ENCODE measurements around the gene PNMA8C.

DNA sequence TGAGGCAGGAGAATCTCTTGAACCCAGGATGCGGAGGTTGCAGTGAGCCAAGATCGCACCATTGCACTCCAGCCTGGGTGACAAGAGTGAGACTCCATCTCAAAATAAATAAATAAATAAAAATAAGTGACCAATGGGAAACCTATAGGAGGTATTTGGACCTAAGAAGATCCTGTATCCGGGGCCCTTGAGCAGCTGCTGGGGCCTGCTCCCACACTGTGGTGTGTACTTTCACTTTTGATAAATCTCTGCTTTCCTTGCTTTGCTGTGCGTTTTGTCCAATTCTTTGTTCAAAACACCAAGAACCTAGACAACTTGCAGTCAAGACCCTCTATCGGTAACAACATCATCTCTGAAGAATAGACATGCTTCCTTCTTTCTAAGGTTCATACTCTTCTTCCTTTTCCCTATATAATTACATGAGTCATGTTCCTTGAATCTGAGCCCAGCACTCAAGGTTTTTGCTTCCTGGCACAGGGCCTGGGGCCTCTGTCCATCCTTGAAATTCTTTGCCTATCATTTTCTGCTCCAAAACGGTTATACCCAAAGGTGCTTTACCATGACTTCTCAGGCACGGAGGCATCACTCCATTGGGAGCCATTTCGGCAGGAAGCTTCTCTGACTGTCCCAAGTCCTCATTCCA lies 14.2 kb upstream of the PNMA8C start:
- TF ChIP-seq SIN3A (IDR thresholded peaks at IDR 0.05; ENCODE audit: borderline replicate concordance, low read depth, low read length) (no peak), CTCF (IDR thresholded peaks at IDR 0.05) (no peak), MXI1 (IDR thresholded peaks at IDR 0.05; ENCODE audit: low read depth, low read length) (no peak), EP300 (IDR thresholded peaks at IDR 0.05; ENCODE audit: borderline replicate concordance in 1 of 2, low read depth in 1 of 2, low read length in 1 of 2) (0 out of 4 replicates have a peak, but pooled peaks of 1 of the 2 experiments have one; percentile 23), TAF1 (IDR thresholded peaks at IDR 0.05; ENCODE audit: borderline replicate concordance, low read depth, low read length) (no peak), POLR2AphosphoS5 (IDR thresholded peaks at IDR 0.05; ENCODE audit: low read depth, low read length) (no peak), EZH2phosphoT487 (IDR thresholded peaks at IDR 0.05; ENCODE audit: borderline replicate concordance, low read depth) (no peak), FOXM1 (IDR thresholded peaks at IDR 0.05; ENCODE audit: low read depth) (no peak), SMC3 (IDR thresholded peaks at IDR 0.05; ENCODE audit: low read depth, low read length) (no peak), RAD21 (IDR thresholded peaks at IDR 0.05; ENCODE audit: low read length) (no peak)

Measured in SK-N-SH (cell line).